ENCODE measurements around the gene NRN1. TPM values are rescaled to one million over a fixed set of nuclear protein-coding genes. Genes with fewer than 3 reads are reported as not detected.
"Not testable (repeated sequence)": the region's sequence is repeated elsewhere in the genome, so short reads cannot be mapped to it uniquely, and the experiment has no call there.

NRN1 gene
- total RNA-seq, 2 experiments from 2014 or later: not detected

DNA sequence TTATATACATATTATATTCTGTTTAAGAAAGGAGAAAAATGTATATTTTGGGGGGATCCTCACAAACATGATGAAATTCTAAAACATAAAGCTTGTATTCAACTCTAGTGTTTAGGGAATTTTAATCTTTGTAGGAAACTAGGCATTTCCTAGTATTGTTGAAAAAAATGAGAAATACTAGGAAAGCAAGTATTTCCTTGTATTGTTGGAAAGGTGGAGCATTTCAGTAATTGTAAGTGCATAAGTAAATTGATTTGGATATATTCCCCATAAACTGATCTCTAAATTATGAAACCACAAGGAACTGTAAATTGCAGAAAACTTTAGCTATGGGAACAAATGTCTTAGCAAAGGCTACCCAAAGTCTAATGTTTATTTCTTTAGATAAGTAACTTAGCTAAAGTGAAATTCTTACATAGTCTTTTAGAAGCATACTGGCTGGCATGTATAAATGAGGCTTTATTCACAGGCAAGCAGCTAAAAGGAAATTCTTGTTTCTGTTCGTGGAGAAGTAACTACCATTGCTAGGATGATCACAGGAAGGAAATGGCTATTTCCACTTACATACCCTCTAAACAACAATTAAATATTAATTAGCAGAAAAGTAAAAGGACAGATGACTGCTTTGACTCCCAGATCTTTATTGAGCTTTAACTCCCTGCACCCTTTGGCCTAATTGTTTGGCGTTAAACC, 19.9 kb upstream of the NRN1 start:
- H3K4me1 Mint-ChIP-seq (ENCODE audit: low read depth): no peaks in the 10 kb centered on the region
- Histone ChIP-seq H3K36me3 (ENCODE audit: insufficient read depth, low read length) (no peaks in the 10 kb centered on the region), H3K27ac (ENCODE audit: low read depth in 1 of 2, low read length in 2 of 2) (no peak overlapping the region), H3K4me3 (ENCODE audit: low read length) (no peak overlapping the region), H3K27me3 (ENCODE audit: control insufficient read depth in 1 of 2, insufficient read depth in 2 of 2, low read length in 2 of 2) (peaks cover 5 to 8% of the 10 kb centered on the region in 2 experiments), H3K9me3 (ENCODE audit: control insufficient read depth in 1 of 2, insufficient read depth in 1 of 2, low read length in 2 of 2) (peaks cover 0 to 4% of the 10 kb centered on the region in 2 experiments), H3K4me1 (ENCODE audit: insufficient read depth, low read length) (no peaks in the 10 kb centered on the region)
- intact Hi-C loops (cut with DNase I, micrococcal nuclease): no loop called here
- CTCF ChIA-PET: no interaction called here
- H3K27ac Mint-ChIP-seq: no peak overlapping the region
- DNase-seq: no peak
- TF ChIP-seq, protein P1, sequence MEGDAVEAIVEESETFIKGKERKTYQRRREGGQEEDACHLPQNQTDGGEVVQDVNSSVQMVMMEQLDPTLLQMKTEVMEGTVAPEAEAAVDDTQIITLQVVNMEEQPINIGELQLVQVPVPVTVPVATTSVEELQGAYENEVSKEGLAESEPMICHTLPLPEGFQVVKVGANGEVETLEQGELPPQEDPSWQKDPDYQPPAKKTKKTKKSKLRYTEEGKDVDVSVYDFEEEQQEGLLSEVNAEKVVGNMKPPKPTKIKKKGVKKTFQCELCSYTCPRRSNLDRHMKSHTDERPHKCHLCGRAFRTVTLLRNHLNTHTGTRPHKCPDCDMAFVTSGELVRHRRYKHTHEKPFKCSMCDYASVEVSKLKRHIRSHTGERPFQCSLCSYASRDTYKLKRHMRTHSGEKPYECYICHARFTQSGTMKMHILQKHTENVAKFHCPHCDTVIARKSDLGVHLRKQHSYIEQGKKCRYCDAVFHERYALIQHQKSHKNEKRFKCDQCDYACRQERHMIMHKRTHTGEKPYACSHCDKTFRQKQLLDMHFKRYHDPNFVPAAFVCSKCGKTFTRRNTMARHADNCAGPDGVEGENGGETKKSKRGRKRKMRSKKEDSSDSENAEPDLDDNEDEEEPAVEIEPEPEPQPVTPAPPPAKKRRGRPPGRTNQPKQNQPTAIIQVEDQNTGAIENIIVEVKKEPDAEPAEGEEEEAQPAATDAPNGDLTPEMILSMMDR (IDR thresholded peaks at IDR 0.05): no peak
- no peaks in the 10 kb centered on the region for H3K9me3 Mint-ChIP-seq
- H3K27me3 Mint-ChIP-seq: peaks cover 47% of the 10 kb centered on the region
- no peak for ATAC-seq (ENCODE audit: poor library complexity)
- H3K4me3 Mint-ChIP-seq: no peak overlapping the region
- H3K36me3 Mint-ChIP-seq (ENCODE audit: low read depth): no peaks in the 10 kb centered on the region
- POLR2A ChIA-PET: no interaction called here

GRCh38 chr6:6025736-6026135, 19.0 kb upstream of the NRN1 start:
- POLR2A ChIA-PET: no interaction called here
- H3K4me3 Mint-ChIP-seq: no peak overlapping the region
- Histone ChIP-seq H3K36me3 (ENCODE audit: insufficient read depth, low read length) (no peaks in the 10 kb centered on the region), H3K4me3 (ENCODE audit: low read length) (no peak overlapping the region), H3K27ac (ENCODE audit: low read depth in 1 of 2, low read length in 2 of 2) (no peak overlapping the region), H3K9me3 (ENCODE audit: control insufficient read depth in 1 of 2, insufficient read depth in 1 of 2, low read length in 2 of 2) (peaks cover 0 to 4% of the 10 kb centered on the region in 2 experiments), H3K27me3 (ENCODE audit: control insufficient read depth in 1 of 2, insufficient read depth in 2 of 2, low read length in 2 of 2) (peaks cover 11 to 16% of the 10 kb centered on the region in 2 experiments), H3K4me1 (ENCODE audit: insufficient read depth, low read length) (no peaks in the 10 kb centered on the region)
- H3K27ac Mint-ChIP-seq: no peak overlapping the region
- no peaks in the 10 kb centered on the region for H3K9me3 Mint-ChIP-seq
- TF ChIP-seq, protein P1 (IDR thresholded peaks at IDR 0.05): no peak
- no peaks in the 10 kb centered on the region for H3K4me1 Mint-ChIP-seq (ENCODE audit: low read depth)
- no peaks in the 10 kb centered on the region for H3K36me3 Mint-ChIP-seq (ENCODE audit: low read depth)
- intact Hi-C loops (cut with DNase I, micrococcal nuclease): no loop called here
- peaks cover 56% of the 10 kb centered on the region for H3K27me3 Mint-ChIP-seq
- no peak for DNase-seq
- CTCF ChIA-PET: no interaction called here
- ATAC-seq (ENCODE audit: poor library complexity): no peak

DNA sequence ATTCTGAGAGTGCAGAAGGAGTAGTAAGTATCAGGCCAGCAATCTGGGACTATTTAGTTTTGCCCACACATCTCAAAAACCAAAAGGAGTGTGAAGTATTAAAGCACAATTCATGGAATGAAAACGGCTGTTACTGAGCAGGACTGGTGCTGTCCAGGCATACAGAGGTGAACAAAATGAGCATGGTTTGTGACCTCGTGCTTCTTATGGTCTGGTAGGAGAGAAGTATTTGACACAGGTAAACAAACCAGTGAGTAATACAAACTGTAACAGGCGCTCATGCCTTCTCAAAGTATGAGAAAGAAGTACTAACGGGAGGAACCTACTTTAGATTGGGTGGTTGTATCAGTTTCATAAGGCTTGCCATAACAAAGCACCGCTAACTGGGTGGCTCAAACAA, 17.5 kb upstream of the NRN1 start:
- intact Hi-C loops (cut with DNase I, micrococcal nuclease): no loop called here
- Histone ChIP-seq H3K27me3 (ENCODE audit: control insufficient read depth in 1 of 2, insufficient read depth in 2 of 2, low read length in 2 of 2) (peaks cover 22 to 25% of the 10 kb centered on the region in 2 experiments), H3K4me3 (ENCODE audit: low read length) (no peak overlapping the region), H3K4me1 (ENCODE audit: insufficient read depth, low read length) (no peaks in the 10 kb centered on the region), H3K36me3 (ENCODE audit: insufficient read depth, low read length) (no peaks in the 10 kb centered on the region), H3K27ac (ENCODE audit: low read depth in 1 of 2, low read length in 2 of 2) (no peak overlapping the region), H3K9me3 (ENCODE audit: control insufficient read depth in 1 of 2, insufficient read depth in 1 of 2, low read length in 2 of 2) (peaks cover 0 to 4% of the 10 kb centered on the region in 2 experiments)
- TF ChIP-seq, protein P1 (IDR thresholded peaks at IDR 0.05): no peak
- no peak overlapping the region for H3K27ac Mint-ChIP-seq
- H3K36me3 Mint-ChIP-seq (ENCODE audit: low read depth): no peaks in the 10 kb centered on the region
- no peak overlapping the region for H3K4me3 Mint-ChIP-seq
- no peaks in the 10 kb centered on the region for H3K9me3 Mint-ChIP-seq
- POLR2A ChIA-PET: no interaction called here
- ATAC-seq (ENCODE audit: poor library complexity): no peak
- CTCF ChIA-PET: no interaction called here
- H3K4me1 Mint-ChIP-seq (ENCODE audit: low read depth): no peaks in the 10 kb centered on the region
- no peak for DNase-seq
- peaks cover 62% of the 10 kb centered on the region for H3K27me3 Mint-ChIP-seq

DNA sequence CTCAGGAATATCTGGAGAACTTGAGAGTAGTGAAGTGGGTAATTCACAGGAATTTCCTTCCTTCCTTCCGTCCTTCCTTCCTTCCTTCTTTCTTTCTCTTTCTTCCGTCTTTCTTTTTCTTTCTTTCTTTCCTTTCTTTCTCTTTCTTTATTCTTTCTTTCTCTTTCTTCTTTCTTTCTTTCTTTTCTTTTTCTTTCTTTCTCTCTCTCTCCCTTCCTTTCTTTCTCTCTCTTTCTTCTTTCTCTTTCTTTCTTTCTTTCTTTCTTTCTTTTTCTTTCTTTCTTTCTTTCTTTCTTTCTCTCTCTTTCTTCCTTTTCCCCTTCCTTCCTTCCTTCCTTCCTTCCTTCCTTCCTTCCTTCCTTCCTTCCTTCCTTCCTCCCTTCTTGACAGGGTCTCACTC, 16.1 kb upstream of the NRN1 start:
- DNase-seq; H3K36me3 Mint-ChIP-seq (ENCODE audit: low read depth); H3K4me1 ChIP-seq (ENCODE audit: insufficient read depth, low read length); H3K4me1 Mint-ChIP-seq (ENCODE audit: low read depth); H3K36me3 ChIP-seq (ENCODE audit: insufficient read depth, low read length); CTCF ChIA-PET; intact Hi-C loops (cut with DNase I, micrococcal nuclease); H3K4me3 ChIP-seq (ENCODE audit: low read length); ATAC-seq (ENCODE audit: poor library complexity); H3K27ac ChIP-seq (ENCODE audit: low read depth in 1 of 2, low read length in 2 of 2); H3K4me3 Mint-ChIP-seq; H3K9me3 ChIP-seq (ENCODE audit: control insufficient read depth in 1 of 2, insufficient read depth in 1 of 2, low read length in 2 of 2); H3K9me3 Mint-ChIP-seq; H3K27ac Mint-ChIP-seq: not testable (repeated sequence)
- peaks cover 75% of the 10 kb centered on the region for H3K27me3 Mint-ChIP-seq
- peaks cover 25 to 38% of the 10 kb centered on the region in 2 experiments for H3K27me3 ChIP-seq (ENCODE audit: control insufficient read depth in 1 of 2, insufficient read depth in 2 of 2, low read length in 2 of 2)
- POLR2A ChIA-PET: interaction anchor here (1.0 kb wide), 1 partner anchor 849 kb away, joined by 4 read pairs; no protein-coding TSS in a partner anchor
